NB4 (cell line): ENCODE results near the gene TMCC1.
"Not testable (repeated sequence)": the region's sequence is repeated elsewhere in the genome, so short reads cannot be mapped to it uniquely, and the experiment has no call there.

ENCODE experiments used
- DNase-seq: peaks from one replicate; pipeline ENCODE4 v3.0.0; 2010; ENCODE audit warnings: low read depth
- H3K4me3 ChIP-seq: one replicate; pipeline ENCODE4 v1.5.1; 2011; ENCODE audit warnings: mild to moderate bottlenecking, low read depth, low read length, moderate library complexity
- CTCF ChIP-seq: IDR thresholded peaks from one replicate; pipeline ENCODE4 v1.5.1; 2012; ENCODE audit warnings: low read depth, low read length
- MYC ChIP-seq: IDR thresholded peaks from 2 replicates; pipeline ENCODE4 v1.6.1; 2011; ENCODE audit warnings: low read depth, low read length
- POLR2A ChIP-seq: IDR thresholded peaks from 2 replicates; pipeline ENCODE4 v1.6.1; 2011; ENCODE audit warnings: mild to moderate bottlenecking; ENCODE audit not compliant: insufficient read length; ENCODE audit errors: extremely low read depth
- TF ChIP-seq, protein P1 (sequence below): IDR thresholded peaks from 2 replicates; pipeline ENCODE4 v1.6.1; 2011; ENCODE audit warnings: low read depth, low read length

Gene TMCC1

GRCh38 chr3:129835198-129835597 is 58.3 kb downstream of the TMCC1 start:
- no peak for DNase-seq
- no peak for TF ChIP-seq CTCF

GRCh38 chr3:129834580-129834979 is 58.9 kb downstream of the TMCC1 start:
- no peak for DNase-seq
- H3K4me3 ChIP-seq: no peak overlapping the region
- TF ChIP-seq POLR2A (no peak), CTCF (no peak), MYC (no peak)
- TF ChIP-seq, protein P1, sequence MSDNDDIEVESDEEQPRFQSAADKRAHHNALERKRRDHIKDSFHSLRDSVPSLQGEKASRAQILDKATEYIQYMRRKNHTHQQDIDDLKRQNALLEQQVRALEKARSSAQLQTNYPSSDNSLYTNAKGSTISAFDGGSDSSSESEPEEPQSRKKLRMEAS: no peak

More at GRCh38 chr3:129835198-129835597, 58.3 kb downstream of the TMCC1 start:
- no peak overlapping the region for H3K4me3 ChIP-seq

- H3K4me3 ChIP-seq: not testable (repeated sequence)
- peak; percentile 33 for DNase-seq
These were observed 61.6 kb downstream of the TMCC1 start for GRCh38 chr3:129831942-129832341.

DNA sequence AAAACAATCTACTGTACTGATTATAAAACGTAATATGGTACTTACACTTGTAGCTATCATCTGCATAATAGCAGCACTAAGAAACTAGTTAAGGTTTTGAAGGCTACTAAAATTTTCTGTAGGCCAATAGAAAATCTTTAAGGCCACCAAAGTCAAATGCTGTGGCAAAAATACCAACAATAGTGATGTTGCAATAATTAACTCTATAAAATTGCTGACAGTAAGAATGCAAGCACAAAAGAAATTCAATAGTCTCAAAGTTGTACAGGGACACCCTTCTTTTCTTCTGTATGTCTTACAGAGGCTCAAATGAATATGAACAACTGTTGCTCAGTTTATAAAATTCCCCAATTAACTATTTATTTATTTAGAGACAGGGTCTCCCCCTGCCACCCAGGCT is 62.0 kb downstream of the TMCC1 start:
- TF ChIP-seq MYC (no peak), POLR2A (no peak), CTCF (no peak)
- TF ChIP-seq, protein P1: no peak

GRCh38 chr3:129829640-129830039 is 63.9 kb downstream of the TMCC1 start:
- TF ChIP-seq POLR2A (no peak), CTCF (peak; percentile 63)
- peak; percentile 72 for DNase-seq

More for the DNA sequence above, 62.0 kb downstream of the TMCC1 start:
- no peak overlapping the region for H3K4me3 ChIP-seq
- DNase-seq: no peak

DNA sequence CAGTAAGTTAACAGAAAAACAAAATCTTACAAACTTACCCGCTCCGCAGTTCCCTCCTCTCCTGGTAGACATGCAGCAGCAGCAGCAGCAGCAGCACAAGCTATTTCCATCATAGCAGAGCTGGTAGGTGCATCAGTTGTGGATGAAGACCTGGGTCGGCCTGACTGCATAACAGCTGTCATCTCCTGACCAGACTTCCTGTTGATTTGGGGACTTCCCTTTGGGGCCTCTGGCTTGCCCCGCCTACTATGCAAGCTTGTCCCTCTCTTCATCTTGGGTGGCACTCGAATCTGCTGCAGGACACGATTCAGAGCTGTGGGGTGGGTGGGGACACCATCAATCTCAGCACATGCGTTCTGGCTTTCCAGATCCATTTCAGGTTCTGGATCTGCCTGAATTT is 65.7 kb downstream of the TMCC1 start:
- peak; percentile 39 for DNase-seq
- H3K4me3 ChIP-seq: no peak overlapping the region
- TF ChIP-seq MYC: no peak
- no peak for TF ChIP-seq CTCF
- no peak for TF ChIP-seq POLR2A
- TF ChIP-seq, protein P1: no peak

More at GRCh38 chr3:129829640-129830039, 63.9 kb downstream of the TMCC1 start:
- no peak overlapping the region for H3K4me3 ChIP-seq
